ELR (cell line): ENCODE results near the gene CD248.
"Not testable (repeated sequence)": the region's sequence is repeated elsewhere in the genome, so short reads cannot be mapped to it uniquely, and the experiment has no call there.

ENCODE experiments used
- DNase-seq: peaks from one replicate; pipeline ENCODE4 v3.0.0-alpha.2; 2015; ENCODE audit warnings: low read depth

The CD248 gene

GRCh38 chr11:66328302-66329144, 11.7 kb upstream of the CD248 start:
- peak; percentile 86 for DNase-seq

DNA sequence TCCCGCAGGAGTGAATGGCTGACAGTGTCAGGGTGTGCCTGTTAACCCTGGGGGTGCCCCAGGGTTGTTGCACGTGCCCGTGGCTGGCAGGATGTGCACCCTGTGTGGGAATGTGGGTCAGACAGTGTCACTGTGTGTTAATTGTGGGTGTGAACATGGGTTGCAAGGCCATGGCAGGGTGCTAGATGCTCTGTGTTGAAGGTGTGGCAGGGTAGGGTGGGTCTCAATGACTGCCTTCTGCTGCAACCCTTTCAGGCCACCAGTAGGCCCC, 11.1 kb upstream of the CD248 start:
- no peak for DNase-seq

DNA sequence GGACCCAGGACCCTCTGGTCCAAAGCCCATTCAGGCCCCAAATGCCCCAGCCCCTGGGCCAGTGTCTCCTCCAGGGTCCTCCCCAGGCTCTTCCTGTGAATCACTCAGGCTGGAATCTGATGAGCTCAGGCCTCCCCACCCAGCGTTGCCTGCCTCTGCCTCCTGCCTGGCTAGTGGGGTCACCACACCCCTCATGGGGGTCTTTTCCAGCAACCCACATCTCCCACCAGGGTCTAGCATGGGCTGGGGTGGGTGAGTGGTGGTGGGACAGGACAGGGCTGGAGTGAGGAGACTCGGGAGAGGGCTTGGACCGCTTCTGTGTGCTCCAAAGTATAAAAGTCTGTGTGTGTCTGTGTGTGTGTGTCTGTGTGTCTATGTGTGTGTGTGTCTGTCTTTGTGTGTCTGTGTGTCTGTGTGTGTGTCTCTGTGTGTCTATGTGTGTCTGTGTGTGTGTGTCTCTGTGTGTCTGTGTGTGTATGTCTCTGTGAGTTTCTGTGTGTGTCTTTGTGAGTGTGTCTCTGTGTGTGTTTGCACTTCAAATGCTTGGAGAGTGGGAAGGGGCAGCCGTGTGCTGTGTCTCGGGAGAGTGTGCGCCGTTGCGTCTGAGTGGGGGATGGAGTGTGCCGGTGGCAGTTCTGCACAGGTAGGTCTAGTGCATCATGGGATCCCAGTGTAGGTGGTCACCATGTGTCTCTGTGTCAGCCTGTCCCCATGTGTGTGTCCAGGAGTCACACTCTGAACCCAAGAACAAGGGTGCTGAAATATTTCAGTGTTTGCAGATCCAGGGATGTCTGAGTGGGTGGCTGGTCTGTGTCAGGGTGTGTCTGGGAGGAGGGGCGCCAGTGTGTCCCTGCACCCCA, 10.6 kb upstream of the CD248 start:
- peak; percentile 84 for DNase-seq

DNA sequence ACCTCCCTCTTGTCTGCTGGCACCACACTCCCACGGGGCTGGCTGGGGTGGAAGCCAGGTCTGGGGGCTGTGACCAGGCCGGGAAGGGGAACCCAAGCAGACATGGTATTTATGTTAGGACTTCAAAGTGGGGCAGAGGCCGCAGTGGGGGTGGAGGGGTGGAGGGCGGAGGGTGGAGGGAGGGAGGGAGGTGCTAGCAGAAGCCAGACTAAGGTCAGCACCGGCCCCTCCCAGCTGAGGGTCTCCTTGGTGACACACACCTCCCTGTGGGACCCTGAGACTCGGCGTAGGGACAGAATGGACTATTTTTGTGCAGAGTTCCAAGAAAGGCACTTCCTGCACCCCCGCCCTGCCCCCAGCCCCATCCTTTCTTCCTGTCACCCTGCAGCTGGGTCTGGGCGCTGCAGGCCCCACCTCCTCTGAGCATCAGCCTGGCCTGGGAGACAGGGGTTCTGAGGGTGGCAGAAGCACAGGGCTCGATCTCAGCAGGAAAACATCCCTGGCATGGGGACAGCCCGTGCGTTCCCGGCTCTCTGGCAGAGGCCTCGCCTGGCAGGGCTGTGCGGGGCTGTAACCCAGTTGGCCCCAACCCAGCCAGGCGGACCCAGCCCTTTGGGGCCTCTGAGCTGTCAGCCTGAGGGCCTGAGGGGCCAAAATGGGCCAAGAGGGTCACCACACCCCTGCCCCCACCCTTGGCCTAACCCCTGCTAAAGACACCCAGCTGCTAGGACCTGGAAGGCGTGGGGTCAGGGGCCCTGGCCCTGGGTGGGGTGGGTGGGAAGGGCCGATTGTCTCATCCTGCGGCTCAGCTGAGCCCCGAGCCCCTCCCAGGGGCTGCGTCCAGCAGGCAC, 9.6 kb upstream of the CD248 start:
- peak; percentile 43 for DNase-seq

GRCh38 chr11:66325263-66325671, 8.4 kb upstream of the CD248 start:
- no peak for DNase-seq

DNA sequence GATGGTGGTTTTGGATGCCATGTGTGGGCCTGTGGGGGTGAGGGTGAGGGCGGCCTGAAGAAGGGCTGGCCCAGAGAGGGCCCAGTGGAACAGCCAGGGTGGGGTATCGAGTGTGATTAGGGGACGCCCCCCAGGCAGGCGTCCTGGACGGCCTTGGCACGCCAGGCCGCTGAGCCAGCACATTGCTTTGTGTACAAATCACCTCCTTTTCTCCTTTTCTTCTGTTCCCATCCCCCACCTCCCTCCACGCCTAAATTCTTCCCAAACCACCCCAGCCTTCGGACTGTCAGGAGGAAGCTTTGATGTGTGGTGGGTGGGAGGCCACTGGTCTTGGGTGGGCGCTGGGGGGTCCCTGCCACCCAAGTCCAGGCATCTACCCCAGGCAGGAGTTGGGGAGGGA, 7.8 kb upstream of the CD248 start:
- peak; percentile 62 for DNase-seq

DNA sequence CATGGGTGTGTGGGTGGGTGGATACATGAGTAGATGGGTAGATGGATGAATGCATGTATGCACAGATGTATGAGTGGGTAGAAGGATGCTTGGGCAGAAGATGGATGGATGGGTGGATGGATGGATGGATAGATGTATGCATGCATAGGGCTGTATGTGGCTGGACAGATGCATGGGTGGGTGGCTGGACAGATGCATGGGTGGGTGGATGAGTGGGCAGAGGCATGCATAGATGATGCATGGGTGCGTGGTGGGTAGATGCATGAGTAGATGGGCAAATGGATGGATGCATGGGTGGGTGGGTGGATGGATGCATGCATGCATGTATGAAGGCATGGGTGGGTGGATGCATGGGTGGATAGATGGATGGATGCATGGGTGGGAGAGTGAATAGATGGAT, 6.8 kb upstream of the CD248 start:
- no peak for DNase-seq

GRCh38 chr11:66322732-66323427, 6.0 kb upstream of the CD248 start:
- DNase-seq: no peak

DNA sequence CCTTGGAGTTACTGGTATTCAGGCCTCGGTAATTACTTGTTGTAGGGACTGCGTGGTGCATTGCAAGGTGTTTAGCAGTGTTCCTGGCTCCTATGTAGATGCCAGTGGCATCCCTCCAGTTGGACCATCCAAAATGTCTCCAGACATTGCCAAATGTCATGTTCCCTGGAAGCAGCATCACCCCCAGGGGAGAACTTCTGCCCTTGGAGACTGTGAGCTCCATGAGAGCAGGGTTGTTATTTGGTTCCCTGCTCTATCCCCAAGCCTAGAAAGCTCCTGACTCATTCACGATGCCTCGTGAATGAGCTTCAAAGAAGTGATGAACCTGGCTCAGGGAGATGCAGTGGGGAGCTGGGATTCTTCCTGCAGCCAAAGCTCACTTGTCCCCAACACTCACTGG, 4.8 kb upstream of the CD248 start:
- DNase-seq: no peak

GRCh38 chr11:66320748-66321147, 3.9 kb upstream of the CD248 start:
- DNase-seq: not testable (repeated sequence)

DNA sequence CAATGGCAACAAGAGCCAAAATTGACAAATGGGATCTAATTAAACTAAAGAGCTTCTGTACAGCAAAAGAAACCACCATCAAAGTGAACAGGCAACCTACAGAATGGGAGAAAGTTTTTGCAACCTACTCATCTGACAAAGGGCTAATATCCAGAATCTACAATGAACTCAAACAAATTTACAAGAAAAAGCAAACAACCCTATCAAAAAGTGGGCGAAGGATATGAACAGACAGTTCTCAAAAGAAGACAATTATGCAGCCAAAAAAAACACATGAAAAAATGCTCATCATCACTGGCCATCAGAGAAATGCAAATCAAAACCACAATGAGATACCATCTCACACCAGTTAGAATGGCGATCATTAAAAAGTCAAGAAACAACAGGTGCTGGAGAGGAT, 3.4 kb upstream of the CD248 start:
- DNase-seq: not testable (repeated sequence)

- no peak for DNase-seq
Observed at GRCh38 chr11:66318600-66318970, 1.7 kb upstream of the CD248 start.

DNA sequence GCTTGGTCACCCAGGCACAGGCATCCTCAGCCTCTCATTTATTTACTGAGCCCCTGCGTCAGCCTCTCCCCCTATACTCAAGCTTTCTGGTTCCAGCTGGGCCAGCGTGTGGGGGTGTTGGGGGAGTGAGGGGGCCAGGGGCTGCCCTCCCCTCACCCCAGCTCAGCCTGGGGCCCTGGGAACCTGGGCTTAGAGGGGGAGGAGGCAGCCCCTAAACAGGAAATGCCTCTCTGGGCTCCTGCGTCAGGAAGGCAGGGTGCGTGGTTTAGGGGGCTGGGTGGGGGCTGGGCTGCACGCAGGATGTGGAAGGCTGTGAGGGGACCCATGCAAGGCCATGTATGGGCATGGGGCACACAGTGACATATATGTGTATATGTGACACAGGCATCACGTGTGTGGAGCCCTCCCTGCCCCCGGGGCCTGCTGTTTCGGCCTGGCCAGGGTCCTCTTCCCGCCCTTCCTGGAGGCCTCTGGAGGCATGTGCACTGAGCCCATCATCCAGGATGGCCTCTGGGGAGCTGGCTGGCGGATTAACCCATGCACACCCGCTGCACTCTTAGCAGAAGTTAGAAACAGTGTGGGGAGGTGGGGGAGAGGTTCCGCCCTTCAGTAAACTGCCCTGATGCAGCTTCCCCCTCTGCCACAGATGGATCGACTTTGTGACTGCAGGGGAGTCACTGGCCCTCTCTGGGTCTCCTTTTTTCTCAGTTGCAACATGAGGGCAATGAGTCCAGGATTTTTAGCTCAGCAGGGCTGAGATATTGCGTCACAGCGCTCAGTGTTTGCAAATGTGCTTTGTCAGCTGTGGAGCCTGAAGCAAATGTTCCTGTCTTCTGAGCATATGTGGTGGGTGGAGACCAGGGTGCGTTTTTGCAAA, 1.1 kb upstream of the CD248 start:
- peak; percentile 61 for DNase-seq

DNA sequence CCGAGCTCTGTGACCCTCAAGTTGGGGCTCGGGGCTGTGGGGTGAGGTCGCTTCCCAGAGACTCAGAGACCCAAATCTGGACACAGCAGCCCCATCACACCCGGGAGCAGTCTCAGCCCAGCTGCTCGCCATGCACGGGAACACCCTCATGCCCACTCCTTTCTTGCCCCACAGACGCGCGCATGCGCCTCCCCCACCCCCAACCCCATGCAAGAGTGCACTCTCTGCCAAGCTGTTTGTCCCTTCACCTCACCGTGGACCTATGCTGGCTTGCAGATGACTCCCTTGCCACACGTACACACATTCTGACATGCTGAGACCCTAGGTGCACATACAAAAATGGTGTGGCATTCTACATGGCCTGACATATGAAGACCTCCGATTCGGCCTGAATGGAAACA, 478 bp upstream of the CD248 start:
- DNase-seq: peak; percentile 43

DNA sequence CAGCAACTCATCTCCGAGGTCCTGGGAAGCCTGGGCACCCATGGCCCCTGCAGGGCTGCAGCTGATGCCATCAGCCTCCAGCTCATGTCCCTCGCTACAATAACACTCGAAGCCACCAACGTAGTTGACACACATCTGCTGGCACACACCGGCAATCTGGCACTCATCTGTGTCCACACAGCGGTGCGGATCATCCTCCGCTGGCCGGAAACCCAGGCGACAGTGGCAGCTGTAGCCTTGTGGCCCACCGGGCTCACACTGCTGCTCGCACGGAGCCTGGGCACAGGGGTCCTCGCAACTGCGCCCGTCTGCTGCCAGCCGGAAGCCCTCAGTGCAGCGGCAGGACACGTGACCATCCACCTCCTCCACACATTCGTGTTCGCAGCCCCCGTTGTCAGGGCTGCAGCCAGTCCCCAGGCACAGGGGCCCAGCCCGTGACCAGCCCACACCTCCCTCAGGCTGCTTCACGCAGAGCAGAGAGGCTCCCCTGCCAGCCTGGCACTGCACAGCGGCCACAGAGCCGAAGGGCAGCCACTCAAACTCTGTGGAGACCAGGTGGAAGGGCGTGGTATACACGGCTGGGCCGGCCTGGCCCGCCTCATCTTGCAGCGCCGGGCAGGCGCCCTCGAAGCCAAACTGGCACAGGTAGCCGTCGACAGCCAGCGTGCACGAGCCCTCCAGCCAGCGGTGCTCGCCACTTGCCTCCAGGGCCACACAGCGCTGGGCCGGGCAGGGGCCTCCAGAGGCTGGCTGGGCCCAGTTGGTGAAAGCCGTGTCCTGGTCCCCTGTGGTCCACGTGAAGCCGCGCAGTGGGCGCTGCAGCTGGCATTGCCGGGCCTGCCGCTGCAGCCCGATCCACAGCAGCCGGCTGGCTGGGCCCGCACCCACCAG, 678 bp downstream of the CD248 start:
- DNase-seq: no peak

DNA sequence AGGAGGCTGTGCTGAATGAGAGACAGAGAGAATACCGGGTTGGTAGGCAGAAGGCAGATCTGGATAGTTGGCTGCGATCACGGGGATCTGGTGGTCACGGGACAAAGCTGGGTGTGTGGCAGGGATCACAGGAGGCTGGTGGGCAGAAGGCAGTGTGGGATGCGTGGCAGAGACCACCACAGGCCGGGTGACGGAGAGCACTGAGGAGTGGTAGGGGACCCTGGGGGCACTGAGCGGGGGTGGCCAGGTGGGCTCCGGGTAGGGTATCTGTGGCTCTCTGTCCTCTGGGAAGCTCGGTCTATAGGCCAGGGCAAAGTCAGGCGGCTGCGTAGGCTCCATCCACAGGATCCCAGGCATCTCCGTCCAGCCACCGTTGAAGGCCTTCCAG, 1.4 kb downstream of the CD248 start:
- no peak for DNase-seq

GRCh38 chr11:66314561-66315497, 2.0 kb downstream of the CD248 start:
- DNase-seq: no peak

- no peak for DNase-seq
Observed at GRCh38 chr11:66314186-66314501, 2.7 kb downstream of the CD248 start.
